ENCODE data around the gene ZCCHC2.

GRCh38 chr18:62551972-62552513, 29.2 kb downstream of the ZCCHC2 start:
- TF ChIP-seq CTCF (conservative IDR thresholded peaks at IDR 0.05; ENCODE audit: low read depth, low read length) (no peak), EZH2 (IDR thresholded peaks at IDR 0.05; ENCODE audit: borderline replicate concordance, low read depth, low read length, poor library complexity, severe bottlenecking) (no peak)
